Stomach (tissue), 9 donors: Measurements from ENCODE around the gene GSDMA. TPM values are rescaled to one million over a fixed set of nuclear protein-coding genes. Genes with fewer than 3 reads are reported as not detected.
A peak's percentile ranks its signal among the peaks of the same experiment; 100 is the strongest.
"Not testable (repeated sequence)": the region's sequence is repeated elsewhere in the genome, so short reads cannot be mapped to it uniquely, and the experiment has no call there.

ENCODE experiments used
- DNase-seq, 2 donors: peaks; one replicate each; pipeline versions ENCODE4 v3.0.0 to v3.0.0-alpha.2; 2013 to 2019
- H3K27ac ChIP-seq, 5 donors: fragments of 200-600 bp in 4 of 5; sonication (generic) in 4 of 5; one replicate each; pipeline ENCODE4 v1.5.1; 2013 to 2019; ENCODE audit warnings: mild to moderate bottlenecking in 1 of 5, moderate library complexity in 1 of 5
- H3K27me3 ChIP-seq, 3 donors: fragments of 200-600 bp; sonication (generic); one replicate each; pipeline ENCODE4 v1.5.1; 2017 to 2019; ENCODE audit warnings: mixed run types in 1 of 3
- H3K36me3 ChIP-seq, 4 donors: fragments of 200-600 bp; sonication (generic); 1 replicate in 3 of 4; 2 replicates in 1 of 4; pipeline ENCODE4 v1.5.1; 2016 to 2019
- H3K4me1 ChIP-seq, 4 donors: fragments of 200-600 bp; sonication (generic); one replicate each; pipeline ENCODE4 v1.5.1; 2016 to 2019
- H3K4me3 ChIP-seq, 4 donors: fragments of 200-600 bp; sonication (generic) in 3 of 4; one replicate each; pipeline ENCODE4 v1.5.1; 2016 to 2019; ENCODE audit warnings: mild to moderate bottlenecking in 1 of 4
- H3K9me3 ChIP-seq, 4 donors: fragments of 200-600 bp; sonication (generic); one replicate each; pipeline ENCODE4 v1.5.1; 2016 to 2019
- EP300 ChIP-seq: sonication (generic); formaldehyde crosslinking; IDR thresholded peaks from one replicate; pipeline ENCODE4 v1.6.1; 2017; ENCODE audit warnings: antibody characterized with exemption
- POLR2A ChIP-seq, 4 donors: fragments of 450-650 bp; IDR thresholded peaks; one replicate each; pipeline ENCODE4 v1.6.1; 2016; ENCODE audit warnings: antibody characterized with exemption in 4 of 4, control low read depth in 2 of 4, mild to moderate bottlenecking in 1 of 4, moderate library complexity in 1 of 4
- POLR2AphosphoS5 ChIP-seq, 3 donors: sonication (generic); formaldehyde crosslinking; IDR thresholded peaks; one replicate each; pipeline ENCODE4 v1.6.1; 2016; ENCODE audit warnings: antibody characterized with exemption in 3 of 3
- WGBS, 5 donors: extraction: QIAGEN DNeasy Blood & Tissue Kit in 3 of 5; methylation state at CpG; one replicate each; pipeline versions ENCODE4 v1.1.5 to v1.1.7; 2013 to 2018; 5-methylcytosine and 5-hydroxymethylcytosine counted together
- intact Hi-C: fragments of 100-400 bp; cut with DNase I; formaldehyde crosslinking; loops from one replicate; pipeline ENCODE4 v1.15.1; 2023; ENCODE audit warnings: low total_unique reads
- polyA plus RNA-seq, 3 donors: library from polyadenylated mRNA; stranded (reverse); fragments of 200-250 nt; gene quantifications; one replicate each; pipeline ENCODE4 v1.2.3, GENCODE V29; 2013
- total RNA-seq, 5 donors: library from RNA; depleted of rRNA; stranded (reverse); fragments of >200 nt; gene quantifications; one replicate each; pipeline versions ENCODE4 v1.1.0 to v1.2.3, GENCODE V29; 2014 to 2016
- TF ChIP-seq, protein P1 (sequence below), 7 experiments: fragments of 450-650 bp in 4 of 7; fragments of 200-600 bp in 3 of 7; sonication (generic) in 3 of 7; IDR thresholded peaks; one replicate each; pipeline ENCODE4 v1.5.1; 2016 to 2019; ENCODE audit warnings: antibody characterized with exemption in 7 of 7, control low read depth in 2 of 7, mild to moderate bottlenecking in 1 of 7
- donor health status: healthy with polysubstance abuse.
- donor health status: Bipolar disorder and iron deficiency.
- donor health status: healthy.

GSDMA gene
- total and polyA plus RNA-seq, 8 donors, result 0.08 to 0.92 TPM; not detected in 6

GRCh38 chr17:39946551-39947330 lies 16.1 kb upstream of the GSDMA start:
- WGBS, 5 donors, result 74 to 91% (median 83%) methylated on average over 11 to 15 of the region's 15 CpGs
- Histone ChIP-seq H3K9me3 (no peaks in the 10 kb centered on the region), H3K27ac (no peak overlapping the region), H3K4me3 (no peak overlapping the region), H3K4me1 (no peaks in the 10 kb centered on the region), H3K27me3 (no peaks in the 10 kb centered on the region), H3K36me3 (no peaks in the 10 kb centered on the region)
- TF ChIP-seq POLR2AphosphoS5 (IDR thresholded peaks at IDR 0.05) (no peak), POLR2A (IDR thresholded peaks at IDR 0.05) (no peak), EP300 (no peak)
- TF ChIP-seq, protein P1, sequence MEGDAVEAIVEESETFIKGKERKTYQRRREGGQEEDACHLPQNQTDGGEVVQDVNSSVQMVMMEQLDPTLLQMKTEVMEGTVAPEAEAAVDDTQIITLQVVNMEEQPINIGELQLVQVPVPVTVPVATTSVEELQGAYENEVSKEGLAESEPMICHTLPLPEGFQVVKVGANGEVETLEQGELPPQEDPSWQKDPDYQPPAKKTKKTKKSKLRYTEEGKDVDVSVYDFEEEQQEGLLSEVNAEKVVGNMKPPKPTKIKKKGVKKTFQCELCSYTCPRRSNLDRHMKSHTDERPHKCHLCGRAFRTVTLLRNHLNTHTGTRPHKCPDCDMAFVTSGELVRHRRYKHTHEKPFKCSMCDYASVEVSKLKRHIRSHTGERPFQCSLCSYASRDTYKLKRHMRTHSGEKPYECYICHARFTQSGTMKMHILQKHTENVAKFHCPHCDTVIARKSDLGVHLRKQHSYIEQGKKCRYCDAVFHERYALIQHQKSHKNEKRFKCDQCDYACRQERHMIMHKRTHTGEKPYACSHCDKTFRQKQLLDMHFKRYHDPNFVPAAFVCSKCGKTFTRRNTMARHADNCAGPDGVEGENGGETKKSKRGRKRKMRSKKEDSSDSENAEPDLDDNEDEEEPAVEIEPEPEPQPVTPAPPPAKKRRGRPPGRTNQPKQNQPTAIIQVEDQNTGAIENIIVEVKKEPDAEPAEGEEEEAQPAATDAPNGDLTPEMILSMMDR (IDR thresholded peaks at IDR 0.05), result no peak
- DNase-seq, result no peak
- intact Hi-C loops, result no loop called here

DNA sequence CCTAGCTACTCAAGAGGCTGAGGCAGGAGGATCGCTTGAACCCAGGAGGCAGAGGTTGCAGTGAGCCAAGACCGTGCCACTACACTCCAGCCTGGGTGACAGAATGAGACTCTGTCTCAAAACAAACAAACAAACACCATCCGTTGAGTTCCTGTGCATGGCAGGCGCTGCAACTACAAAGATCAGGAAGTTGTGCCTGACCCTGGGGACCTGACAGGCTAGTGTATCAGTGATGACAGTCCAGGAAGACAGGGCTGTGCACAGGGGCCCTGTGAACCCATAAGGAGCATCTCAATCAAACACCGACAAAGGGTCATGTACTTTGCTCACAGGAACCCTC lies 14.3 kb upstream of the GSDMA start:
- H3K36me3 ChIP-seq, H3K27ac ChIP-seq, DNase-seq, H3K27me3 ChIP-seq, intact Hi-C loops, H3K4me3 ChIP-seq, H3K9me3 ChIP-seq: not testable (repeated sequence)
- WGBS, 5 donors, result 78 to 86% (median 81%) methylated on average over 5 of the region's 5 CpGs
- peaks cover 0 to 12% (median 8%) of the 10 kb centered on the region in 4 donors for H3K4me1 ChIP-seq

DNA sequence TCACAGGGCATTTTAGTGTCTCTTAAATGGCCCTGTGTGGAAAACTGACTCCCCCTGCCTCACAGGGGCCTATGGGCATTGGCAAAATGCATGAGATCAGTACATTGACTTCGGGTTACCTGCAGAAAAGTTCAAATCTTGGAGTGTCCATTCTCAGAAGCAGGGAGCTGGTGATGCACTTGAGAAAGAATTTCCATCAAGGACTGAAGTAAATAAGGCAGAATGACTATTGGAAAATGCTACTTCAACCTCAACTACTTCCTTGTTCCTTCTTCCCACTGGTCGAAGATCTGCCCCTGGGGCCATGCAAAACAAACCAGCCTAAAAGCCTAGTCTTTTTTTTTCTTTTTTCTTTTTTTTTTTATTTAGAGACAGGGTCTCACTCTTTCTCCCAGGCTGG lies 13.8 kb upstream of the GSDMA start:
- Histone ChIP-seq H3K27me3 (no peaks in the 10 kb centered on the region), H3K36me3 (no peaks in the 10 kb centered on the region), H3K9me3 (no peaks in the 10 kb centered on the region), H3K4me1 (peaks cover 0 to 16% (median 11%) of the 10 kb centered on the region in 4 donors), H3K27ac (no peak overlapping the region), H3K4me3 (no peak overlapping the region)
- TF ChIP-seq, protein P1 (IDR thresholded peaks at IDR 0.05), result no peak
- no peak for TF ChIP-seq EP300
- no peak for TF ChIP-seq POLR2A (IDR thresholded peaks at IDR 0.05)
- TF ChIP-seq POLR2AphosphoS5 (IDR thresholded peaks at IDR 0.05), result no peak
- WGBS, 5 donors, result 56 to 79% (median 64%) methylated on average over 2 of the region's 2 CpGs
- DNase-seq, result no peak
- intact Hi-C loops, result no loop called here

GRCh38 chr17:39950871-39951348 lies 11.9 kb upstream of the GSDMA start:
- peak in 1 of 2 donors; percentile 47 for DNase-seq
- intact Hi-C loops, result no loop called here
- Histone ChIP-seq H3K27me3 (no peaks in the 10 kb centered on the region), H3K4me1 (peaks cover 0 to 16% (median 11%) of the 10 kb centered on the region in 4 donors), H3K36me3 (no peaks in the 10 kb centered on the region), H3K9me3 (no peaks in the 10 kb centered on the region), H3K27ac (no peak overlapping the region), H3K4me3 (no peak overlapping the region)
- TF ChIP-seq EP300, result no peak
- no peak for TF ChIP-seq POLR2AphosphoS5 (IDR thresholded peaks at IDR 0.05)
- TF ChIP-seq POLR2A (IDR thresholded peaks at IDR 0.05), result no peak
- TF ChIP-seq, protein P1 (IDR thresholded peaks at IDR 0.05), result no peak
- 41 to 69% (median 65%) methylated on average over 5 of the region's 5 CpGs for WGBS, 5 donors
